Keratinocyte (primary cell): ENCODE measurements around the gene TAF7. TPM values are rescaled to one million over a fixed set of nuclear protein-coding genes. Genes with fewer than 3 reads are reported as not detected.

ENCODE experiments used
- DNase-seq: peaks from one replicate; pipeline ENCODE4 v3.0.0-alpha.2; 2011; ENCODE audit warnings: low read depth, missing footprints, low spot score
- FAIRE-seq: peaks from 2 replicates; lab custom pipeline; 2011; peaks lifted over from hg19 to GRCh38; lab: Jason Lieb, UNC
- H2AFZ ChIP-seq: 2 replicates; pipeline ENCODE4 v1.6.0; 2012; ENCODE audit warnings: low read length, control low read depth, inconsistent platforms; ENCODE audit not compliant: control insufficient read depth
- H3K27ac ChIP-seq: 2 replicates; pipeline ENCODE4 v1.5.1; 2011; ENCODE audit warnings: low read length; ENCODE audit not compliant: control insufficient read depth, insufficient read depth
- H3K27me3 ChIP-seq: 3 replicates; pipeline ENCODE4 v1.6.0; 2011; ENCODE audit warnings: low read length; ENCODE audit not compliant: control insufficient read depth, insufficient read depth; ENCODE audit errors: extremely low read depth
- H3K36me3 ChIP-seq, 2 experiments: 2 replicates in 1 of 2; 3 replicates in 1 of 2; pipeline ENCODE4 v1.5.1; 2011; ENCODE audit warnings: low read length in 2 of 2, mild to moderate bottlenecking in 1 of 2; ENCODE audit not compliant: control insufficient read depth in 2 of 2, insufficient read depth in 2 of 2; ENCODE audit errors: extremely low read depth in 1 of 2
- H3K4me1 ChIP-seq: 3 replicates; pipeline ENCODE4 v1.5.1; 2011; ENCODE audit warnings: low read length; ENCODE audit not compliant: control insufficient read depth, insufficient read depth; ENCODE audit errors: extremely low read depth
- H3K4me2 ChIP-seq: 3 replicates; pipeline ENCODE4 v1.6.0; 2011; ENCODE audit warnings: low read depth, low read length; ENCODE audit not compliant: control insufficient read depth, insufficient read depth; ENCODE audit errors: extremely low read depth
- H3K4me3 ChIP-seq, 3 experiments: fragments of 200-600 bp in 1 of 3; sonication (generic) in 1 of 3; 2 replicates in 2 of 3; 3 replicates in 1 of 3; pipeline ENCODE4 v1.5.1; 2011 to 2016; ENCODE audit warnings: low read length in 3 of 3, mild to moderate bottlenecking in 3 of 3, control low read depth in 2 of 3, inconsistent platforms in 1 of 3, low read depth in 1 of 3, mixed read lengths in 1 of 3, mixed run types in 1 of 3, moderate library complexity in 1 of 3; ENCODE audit not compliant: control insufficient read depth in 2 of 3, insufficient read depth in 2 of 3; ENCODE audit errors: extremely low read depth in 1 of 3
- H3K79me2 ChIP-seq: 2 replicates; pipeline ENCODE4 v1.6.0; 2012; ENCODE audit warnings: low read length; ENCODE audit not compliant: control insufficient read depth, insufficient read depth
- H3K9ac ChIP-seq: 3 replicates; pipeline ENCODE4 v1.6.0; 2011; ENCODE audit warnings: low read length; ENCODE audit not compliant: control insufficient read depth, insufficient read depth; ENCODE audit errors: extremely low read depth
- H3K9me1 ChIP-seq: 3 replicates; pipeline ENCODE4 v1.6.0; 2011; ENCODE audit warnings: low read length; ENCODE audit not compliant: control insufficient read depth, insufficient read depth; ENCODE audit errors: extremely low read depth
- H3K9me3 ChIP-seq: 2 replicates; pipeline ENCODE4 v1.5.1; 2012; ENCODE audit warnings: low read depth, low read length; ENCODE audit not compliant: control insufficient read depth
- H4K20me1 ChIP-seq: 3 replicates; pipeline ENCODE4 v1.6.0; 2011; ENCODE audit warnings: low read length; ENCODE audit not compliant: control insufficient read depth, insufficient read depth; ENCODE audit errors: extremely low read depth
- EZH2 ChIP-seq: IDR thresholded peaks from one replicate; pipeline ENCODE4 v1.6.1; 2012; ENCODE audit warnings: inconsistent platforms, mild to moderate bottlenecking, low read length, moderate library complexity
- dilution Hi-C: fragments of 300-500 bp; cut with MboI; formaldehyde crosslinking; loops from one replicate; pipeline ENCODE4 v1.7.0; 2020; ENCODE audit warnings: low sequenced_read_pairs; ENCODE audit not compliant: extremely low pct_ligation_motif_present
- polyA plus RNA-seq, 5 experiments: library from polyadenylated mRNA; depleted of rRNA in 3 of 5; stranded (reverse) in 3 of 5; stranded (forward) in 1 of 5; unstranded in 1 of 5; fragments of >200 nt; gene quantifications; 1 replicate in 1 of 5; 2 replicates in 3 of 5; 3 replicates in 1 of 5; pipeline versions ENCODE4 v1.2.1 to v1.2.3, GENCODE V29; 2011 to 2012; ENCODE audit warnings: missing spikeins in 2 of 5, low read depth in 1 of 5, low replicate concordance in 1 of 5
- TF ChIP-seq, protein P1 (sequence below), 3 experiments: IDR thresholded peaks in 1 of 3; conservative IDR thresholded peaks in 1 of 3; optimal IDR thresholded peaks in 1 of 3; 2 replicates in 2 of 3; 3 replicates in 1 of 3; pipeline versions ENCODE3 to v1.5.1; 2011; ENCODE audit warnings: low read length in 3 of 3, mild to moderate bottlenecking in 3 of 3, moderate library complexity in 2 of 3, control low read depth in 1 of 3, inconsistent platforms in 1 of 3; ENCODE audit not compliant: insufficient read depth in 2 of 3; ENCODE audit errors: extremely low read depth in 1 of 3

Gene TAF7
- polyA plus RNA-seq, 1 donor (not counting 4 experiments of a cell fraction or from before 2014, with no cell fraction given) = 58.9 TPM

GRCh38 chr5:141272906-141273305 lies 47.7 kb downstream of the TAF7 start:
- Histone ChIP-seq H3K27ac (no peak overlapping the region), H3K79me2 (no peaks in the 10 kb centered on the region), H3K4me3 (no peak overlapping the region), H3K9ac (no peak overlapping the region), H3K36me3 (no peaks in the 10 kb centered on the region), H3K27me3 (no peaks in the 10 kb centered on the region), H4K20me1 (no peaks in the 10 kb centered on the region), H3K4me2 (no peak overlapping the region), H3K9me3 (peaks cover 2% of the 10 kb centered on the region), H2AFZ (no peak overlapping the region), H3K4me1 (no peaks in the 10 kb centered on the region), H3K9me1 (no peaks in the 10 kb centered on the region)
- dilution Hi-C loops = no loop called here
- TF ChIP-seq EZH2 = no peak
- TF ChIP-seq, protein P1, sequence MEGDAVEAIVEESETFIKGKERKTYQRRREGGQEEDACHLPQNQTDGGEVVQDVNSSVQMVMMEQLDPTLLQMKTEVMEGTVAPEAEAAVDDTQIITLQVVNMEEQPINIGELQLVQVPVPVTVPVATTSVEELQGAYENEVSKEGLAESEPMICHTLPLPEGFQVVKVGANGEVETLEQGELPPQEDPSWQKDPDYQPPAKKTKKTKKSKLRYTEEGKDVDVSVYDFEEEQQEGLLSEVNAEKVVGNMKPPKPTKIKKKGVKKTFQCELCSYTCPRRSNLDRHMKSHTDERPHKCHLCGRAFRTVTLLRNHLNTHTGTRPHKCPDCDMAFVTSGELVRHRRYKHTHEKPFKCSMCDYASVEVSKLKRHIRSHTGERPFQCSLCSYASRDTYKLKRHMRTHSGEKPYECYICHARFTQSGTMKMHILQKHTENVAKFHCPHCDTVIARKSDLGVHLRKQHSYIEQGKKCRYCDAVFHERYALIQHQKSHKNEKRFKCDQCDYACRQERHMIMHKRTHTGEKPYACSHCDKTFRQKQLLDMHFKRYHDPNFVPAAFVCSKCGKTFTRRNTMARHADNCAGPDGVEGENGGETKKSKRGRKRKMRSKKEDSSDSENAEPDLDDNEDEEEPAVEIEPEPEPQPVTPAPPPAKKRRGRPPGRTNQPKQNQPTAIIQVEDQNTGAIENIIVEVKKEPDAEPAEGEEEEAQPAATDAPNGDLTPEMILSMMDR (optimal IDR thresholded peaks at IDR 0.05 in 1 of 3, IDR thresholded peaks at IDR 0.05 in 1 of 3, conservative IDR thresholded peaks at IDR 0.05 in 1 of 3; ENCODE audit: extremely low read depth in 1 of 3, insufficient read depth in 2 of 3, low read length in 3 of 3) = no peak
- DNase-seq = no peak
- no peak for FAIRE-seq

DNA sequence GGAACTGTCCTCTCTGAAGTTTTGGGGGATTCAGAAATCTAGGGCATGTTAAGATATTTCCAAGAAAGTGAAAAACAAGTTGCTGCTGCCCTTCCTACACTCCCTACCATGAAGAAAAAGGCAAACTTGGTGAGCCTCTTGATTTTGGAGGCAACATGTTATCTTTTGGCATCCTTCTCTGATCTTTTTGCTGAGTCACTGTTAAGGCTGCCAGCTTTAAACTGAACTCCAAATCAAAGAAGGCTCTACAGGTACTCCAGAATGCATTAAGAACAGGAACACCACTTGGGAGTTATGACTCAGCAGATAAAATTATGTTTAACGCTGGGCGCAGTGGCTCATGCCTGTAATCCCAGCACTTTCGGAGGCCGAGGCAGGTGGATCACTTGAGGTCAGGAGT lies 51.4 kb downstream of the TAF7 start:
- no peak overlapping the region for H3K4me3 ChIP-seq
- dilution Hi-C loops = no loop called here
- H3K79me2 ChIP-seq = no peaks in the 10 kb centered on the region
- H3K9me3 ChIP-seq = peaks cover 2% of the 10 kb centered on the region
- no peaks in the 10 kb centered on the region for H3K36me3 ChIP-seq
- no peak overlapping the region for H2AFZ ChIP-seq
- no peaks in the 10 kb centered on the region for H4K20me1 ChIP-seq
- H3K9ac ChIP-seq = no peak overlapping the region
- H3K4me1 ChIP-seq = no peaks in the 10 kb centered on the region
- no peaks in the 10 kb centered on the region for H3K9me1 ChIP-seq
- no peak for DNase-seq
- no peaks in the 10 kb centered on the region for H3K27me3 ChIP-seq
- no peak overlapping the region for H3K27ac ChIP-seq
- no peak overlapping the region for H3K4me2 ChIP-seq
- no peak for FAIRE-seq
- TF ChIP-seq EZH2 = no peak
- TF ChIP-seq, protein P1 (optimal IDR thresholded peaks at IDR 0.05 in 1 of 3, IDR thresholded peaks at IDR 0.05 in 1 of 3, conservative IDR thresholded peaks at IDR 0.05 in 1 of 3; ENCODE audit: extremely low read depth in 1 of 3, insufficient read depth in 2 of 3, low read length in 3 of 3) = no peak

Other genes with a start within 250 kb of the TAF7 start
- gene PCDHB2, start 226.2 kb downstream of the TAF7 start, polyA plus RNA-seq = 0.26 to 1.1 TPM (median 0.46 TPM) in 3 replicates
- gene PCDHB3, start 220.3 kb downstream of the TAF7 start, polyA plus RNA-seq = 0.03 to 0.08 TPM (median 0.05 TPM) in 3 replicates
- 0.04 to 0.05 TPM in 2 of 3 replicates, not detected in the other for gene PCDHB4, start 199.0 kb downstream of the TAF7 start, polyA plus RNA-seq
- 0.07 to 0.10 TPM (median 0.09 TPM) in 3 replicates for gene PCDHB5, start 185.6 kb downstream of the TAF7 start, polyA plus RNA-seq
- 0.03 to 0.08 TPM (median 0.05 TPM) in 3 replicates for gene PCDHB6, start 170.7 kb downstream of the TAF7 start, polyA plus RNA-seq
- not detected in 3 replicates for gene PCDHB7, start 148.1 kb downstream of the TAF7 start, polyA plus RNA-seq
- gene PCDHB8, start 143.0 kb downstream of the TAF7 start, polyA plus RNA-seq = not detected in 3 replicates
- 0.02 to 0.09 TPM (median 0.07 TPM) in 3 replicates for gene PCDHB16, start 138.4 kb downstream of the TAF7 start, polyA plus RNA-seq
- gene PCDHB9, start 133.6 kb downstream of the TAF7 start, polyA plus RNA-seq = 0.01 TPM in 1 of 3 replicates, not detected in the others
- 0.04 to 0.07 TPM (median 0.05 TPM) in 3 replicates for gene PCDHB10, start 128.4 kb downstream of the TAF7 start, polyA plus RNA-seq
- not detected in 3 replicates for gene PCDHB11, start 121.2 kb downstream of the TAF7 start, polyA plus RNA-seq
- gene PCDHB12, start 112.1 kb downstream of the TAF7 start, polyA plus RNA-seq = 0.03 TPM in 1 of 3 replicates, not detected in the others
- 0.07 to 0.13 TPM (median 0.09 TPM) in 3 replicates for gene PCDHB13, start 106.9 kb downstream of the TAF7 start, polyA plus RNA-seq
- gene PCDHB14, start 97.4 kb downstream of the TAF7 start, polyA plus RNA-seq = 0.13 to 0.41 TPM (median 0.20 TPM) in 3 replicates
- 0.03 to 0.31 TPM (median 0.09 TPM) in 3 replicates for gene PCDHB15, start 75.4 kb downstream of the TAF7 start, polyA plus RNA-seq
- not detected in 3 replicates for gene SLC25A2, start 16.7 kb downstream of the TAF7 start, polyA plus RNA-seq
- gene PCDHGA1, start 9.7 kb upstream of the TAF7 start, polyA plus RNA-seq = 0.08 to 0.17 TPM (median 0.09 TPM) in 3 replicates
- gene PCDHGA2, start 18.0 kb upstream of the TAF7 start, polyA plus RNA-seq = 0.14 to 0.37 TPM (median 0.35 TPM) in 3 replicates
- gene PCDHGA3, start 23.0 kb upstream of the TAF7 start, polyA plus RNA-seq = 0.03 to 0.05 TPM in 2 of 3 replicates, not detected in the other
- gene PCDHGB1, start 29.3 kb upstream of the TAF7 start, polyA plus RNA-seq = 0.08 to 0.15 TPM (median 0.09 TPM) in 3 replicates
- gene PCDHGA4, start 34.2 kb upstream of the TAF7 start, polyA plus RNA-seq = 0.05 to 0.15 TPM (median 0.14 TPM) in 3 replicates
- gene PCDHGB2, start 39.2 kb upstream of the TAF7 start, polyA plus RNA-seq = 0.12 to 0.15 TPM (median 0.12 TPM) in 3 replicates
- gene PCDHGA5, start 43.4 kb upstream of the TAF7 start, polyA plus RNA-seq = 0.01 to 0.07 TPM (median 0.06 TPM) in 3 replicates
- gene PCDHGB3, start 49.5 kb upstream of the TAF7 start, polyA plus RNA-seq = 0.17 to 0.28 TPM (median 0.18 TPM) in 3 replicates
- 0.16 to 0.36 TPM (median 0.28 TPM) in 3 replicates for gene PCDHGA6, start 53.1 kb upstream of the TAF7 start, polyA plus RNA-seq
- gene PCDHGA7, start 62.0 kb upstream of the TAF7 start, polyA plus RNA-seq = 0.13 to 0.24 TPM (median 0.14 TPM) in 3 replicates
- gene PCDHGB4, start 66.9 kb upstream of the TAF7 start, polyA plus RNA-seq = 1.6 to 2.7 TPM (median 2.4 TPM) in 3 replicates
- 0.08 to 0.09 TPM (median 0.09 TPM) in 3 replicates for gene PCDHGA8, start 71.8 kb upstream of the TAF7 start, polyA plus RNA-seq
- 1.8 to 4.3 TPM (median 1.9 TPM) in 3 replicates for gene PCDHGB5, start 77.2 kb upstream of the TAF7 start, polyA plus RNA-seq
- 0.24 to 0.35 TPM (median 0.28 TPM) in 3 replicates for gene PCDHGA9, start 82.0 kb upstream of the TAF7 start, polyA plus RNA-seq
- gene PCDHGB6, start 87.2 kb upstream of the TAF7 start, polyA plus RNA-seq = 0.19 to 0.30 TPM (median 0.23 TPM) in 3 replicates
- 1.3 to 1.8 TPM (median 1.6 TPM) in 3 replicates for gene PCDHGA10, start 92.2 kb upstream of the TAF7 start, polyA plus RNA-seq
- gene PCDHGB7, start 96.9 kb upstream of the TAF7 start, polyA plus RNA-seq = 0.66 to 1.1 TPM (median 0.69 TPM) in 3 replicates
- 1.4 to 2.5 TPM (median 1.4 TPM) in 3 replicates for gene PCDHGA11, start 100.3 kb upstream of the TAF7 start, polyA plus RNA-seq
- gene PCDHGA12, start 109.7 kb upstream of the TAF7 start, polyA plus RNA-seq = 0.69 to 1.9 TPM (median 1.0 TPM) in 3 replicates
- gene PCDHGC3, start 155.2 kb upstream of the TAF7 start, polyA plus RNA-seq = 9.8 to 45.1 TPM (median 15.2 TPM) in 3 replicates
- gene PCDHGC4, start 164.2 kb upstream of the TAF7 start, polyA plus RNA-seq = 0.12 to 0.15 TPM (median 0.13 TPM) in 3 replicates
- gene PCDHGC5, start 168.3 kb upstream of the TAF7 start, polyA plus RNA-seq = 0.77 to 1.6 TPM (median 1.5 TPM) in 3 replicates